GM23338 (cell line): ENCODE results near the gene HNRNPC. TPM values are rescaled to one million over a fixed set of nuclear protein-coding genes. Genes with fewer than 3 reads are reported as not detected.

ENCODE experiments used
- ATAC-seq: fragments of 200-7000 bp; cut with Tn5 transposase; 3 replicates; pipeline ENCODE4 v1.9.1; 2020
- DNase-seq: peaks from one replicate; pipeline ENCODE4 v3.0.0-alpha.2; 2015; ENCODE audit warnings: low spot score
- H2AFZ ChIP-seq: fragments of 200-600 bp; sonication (generic); 2 replicates; pipeline ENCODE4 v1.8.0; 2016; ENCODE audit warnings: antibody characterized with exemption, mild to moderate bottlenecking, moderate library complexity
- H3F3A ChIP-seq: fragments of 200-600 bp; sonication (generic); replicated peaks from 2 replicates; pipeline ENCODE4 v1.8.0; 2017; ENCODE audit warnings: antibody characterized with exemption, mixed run types, low read depth
- H3K27ac ChIP-seq: fragments of 200-600 bp; sonication (generic); 2 replicates; pipeline ENCODE4 v1.6.1; 2016; ENCODE audit warnings: low read depth
- H3K27me3 ChIP-seq: fragments of 200-600 bp; sonication (generic); 2 replicates; pipeline ENCODE4 v1.8.0; 2016; ENCODE audit warnings: mild to moderate bottlenecking, mixed run types, moderate library complexity; ENCODE audit not compliant: insufficient read depth
- H3K36me3 ChIP-seq: fragments of 200-600 bp; sonication (generic); 2 replicates; pipeline ENCODE4 v1.8.0; 2016; ENCODE audit warnings: mild to moderate bottlenecking; ENCODE audit not compliant: insufficient read depth
- H3K4me1 ChIP-seq: fragments of 200-600 bp; sonication (generic); 2 replicates; pipeline ENCODE4 v1.8.0; 2016; ENCODE audit warnings: mild to moderate bottlenecking, moderate library complexity; ENCODE audit not compliant: insufficient read depth
- H3K4me2 ChIP-seq: fragments of 200-600 bp; sonication (generic); 2 replicates; pipeline ENCODE4 v1.7.1; 2017; ENCODE audit warnings: mixed run types
- H3K4me3 ChIP-seq: fragments of 200-600 bp; sonication (generic); 2 replicates; pipeline ENCODE4 v1.6.1; 2016; ENCODE audit warnings: mixed run types
- H3K79me2 ChIP-seq: fragments of 200-600 bp; sonication (generic); replicated peaks from 2 replicates; pipeline ENCODE4 v1.8.0; 2017; ENCODE audit warnings: mild to moderate bottlenecking; ENCODE audit not compliant: insufficient read depth
- H3K9me2 ChIP-seq: fragments of 200-600 bp; sonication (generic); 2 replicates; pipeline ENCODE4 v1.8.0; 2017; ENCODE audit not compliant: insufficient read depth
- H4K20me1 ChIP-seq: fragments of 200-600 bp; sonication (generic); replicated peaks from 2 replicates; pipeline ENCODE4 v1.8.0; 2017; ENCODE audit warnings: mild to moderate bottlenecking; ENCODE audit not compliant: insufficient read depth
- H3K27ac Mint-ChIP-seq: 2 replicates; pipeline ENCODE4 v1.8.0; 2020; ENCODE audit warnings: inconsistent platforms, mild to moderate bottlenecking, moderate library complexity, mixed read lengths
- H3K27me3 Mint-ChIP-seq: 3 replicates; pipeline ENCODE4 v1.8.0; 2022; ENCODE audit warnings: low read depth, mild to moderate bottlenecking, moderate library complexity, mixed read lengths, inconsistent platforms; ENCODE audit not compliant: insufficient read depth, poor library complexity
- H3K36me3 Mint-ChIP-seq: 3 replicates; pipeline ENCODE4 v1.8.0; 2021; ENCODE audit warnings: low read depth, mild to moderate bottlenecking, inconsistent platforms, moderate library complexity, mixed read lengths
- H3K4me1 Mint-ChIP-seq: 3 replicates; pipeline ENCODE4 v1.8.0; 2020; ENCODE audit warnings: mild to moderate bottlenecking, inconsistent platforms, mixed read lengths
- H3K4me3 Mint-ChIP-seq: 3 replicates; pipeline ENCODE4 v1.8.0; 2021; ENCODE audit warnings: moderate library complexity, mild to moderate bottlenecking, inconsistent platforms, mixed read lengths
- H3K9me3 Mint-ChIP-seq: 3 replicates; pipeline ENCODE4 v1.8.0; 2020; ENCODE audit warnings: moderate library complexity, mild to moderate bottlenecking, inconsistent platforms, mixed read lengths
- CREB1 ChIP-seq: fragments of 250-450 bp; sonication (Bioruptor Pico); IDR thresholded peaks from 2 replicates; pipeline ENCODE4 v1.5.0; 2020; ENCODE audit warnings: low read depth, mild to moderate bottlenecking, moderate library complexity
- ETS1 ChIP-seq: IDR thresholded peaks from 2 replicates; pipeline ENCODE4 v1.6.1; 2016; ENCODE audit warnings: antibody characterized with exemption
- EZH2 ChIP-seq: fragments of 200-600 bp; sonication (generic); IDR thresholded peaks from one replicate; pipeline ENCODE4 v1.8.0; 2017; ENCODE audit warnings: antibody characterized with exemption, mild to moderate bottlenecking, low read depth; ENCODE audit not compliant: unreplicated experiment
- EZH2phosphoT487 ChIP-seq: fragments of 200-600 bp; sonication (generic); IDR thresholded peaks from one replicate; pipeline ENCODE4 v1.8.1; 2018; ENCODE audit warnings: antibody characterized with exemption; ENCODE audit not compliant: unreplicated experiment
- JUNB ChIP-seq: IDR thresholded peaks from one replicate; pipeline ENCODE4 v1.6.1; 2016; ENCODE audit warnings: antibody characterized with exemption; ENCODE audit not compliant: unreplicated experiment
- POLR2AphosphoS5 ChIP-seq: IDR thresholded peaks from 2 replicates; pipeline ENCODE4 v1.6.1; 2016; ENCODE audit warnings: antibody characterized with exemption, low read depth
- REST ChIP-seq: IDR thresholded peaks from one replicate; pipeline ENCODE4 v1.6.1; 2018; ENCODE audit warnings: antibody characterized with exemption; ENCODE audit not compliant: unreplicated experiment
- STAT1 ChIP-seq: IDR thresholded peaks from one replicate; pipeline ENCODE4 v1.6.1; 2016; ENCODE audit warnings: antibody characterized with exemption; ENCODE audit not compliant: unreplicated experiment
- ZNF114 ChIP-seq: fragments of 250-450 bp; sonication (Bioruptor Pico); IDR thresholded peaks from 2 replicates; pipeline ENCODE4 v1.5.0; 2020; ENCODE audit warnings: mild to moderate bottlenecking, moderate library complexity
- ZNF331 ChIP-seq: fragments of 250-450 bp; sonication (Bioruptor Pico); IDR thresholded peaks from 2 replicates; pipeline ENCODE4 v1.5.0; 2020; ENCODE audit warnings: low read depth, mild to moderate bottlenecking, moderate library complexity
- polyA plus RNA-seq: library from polyadenylated mRNA; unstranded; fragments of >200 nt; fragmentation: Nextera tagmentation; extraction: Ambion mirVana; gene quantifications from 2 replicates; pipeline ENCODE4 v1.2.1, GENCODE V29; 2016
- total RNA-seq: library from RNA; depleted of rRNA; stranded (reverse); fragments of >200 nt; shearing (Covaris generic); gene quantifications from 2 replicates; pipeline ENCODE4 v1.2.3, GENCODE V29; 2014
- TF ChIP-seq, protein P1 (sequence below), 2 experiments: fragments of 200-600 bp in 1 of 2; sonication (generic) in 1 of 2; conservative IDR thresholded peaks; 2 replicates each; pipeline versions ENCODE4 v1.5.1 to v1.6.1; 2016 to 2017; ENCODE audit warnings: antibody characterized with exemption in 2 of 2, low read depth in 2 of 2, mild to moderate bottlenecking in 2 of 2, moderate library complexity in 1 of 2

Gene HNRNPC
- total and polyA plus RNA-seq, 2 experiments from 2014 or later, result 1,259 to 1,296 TPM

GRCh38 chr14:21238823-21239518 lies 30.3 kb downstream of the HNRNPC start:
- no peaks in the 10 kb centered on the region for H3K9me2 ChIP-seq
- Mint-ChIP-seq H3K36me3 (peaks cover 81% of the 10 kb centered on the region), H3K4me1 (peaks cover 42% of the 10 kb centered on the region), H3K27ac (0 out of 2 replicates have a peak overlapping the region, but pooled peaks have one; percentile 48), H3K27me3 (peaks cover 20% of the 10 kb centered on the region), H3K9me3 (no peaks in the 10 kb centered on the region), H3K4me3 (no peak overlapping the region)
- peaks cover 46% of the 10 kb centered on the region for H3F3A ChIP-seq
- H3K4me2 ChIP-seq, result no peak overlapping the region
- no peak for ATAC-seq
- no peak for DNase-seq
- H4K20me1 ChIP-seq, result peaks cover 96% of the 10 kb centered on the region
- H3K79me2 ChIP-seq, result peaks cover 100% of the 10 kb centered on the region
- no peaks in the 10 kb centered on the region for H3K27me3 ChIP-seq
- H3K27ac ChIP-seq, result peak overlapping the region; percentile 64
- TF ChIP-seq REST (no peak), CREB1 (CRISPR knock-in tag) (no peak), EZH2 (no peak), ETS1 (no peak), EZH2phosphoT487 (no peak), ZNF331 (CRISPR knock-in tag) (no peak), JUNB (no peak), ZNF114 (no peak), POLR2AphosphoS5 (no peak), STAT1 (no peak)
- TF ChIP-seq, protein P1, sequence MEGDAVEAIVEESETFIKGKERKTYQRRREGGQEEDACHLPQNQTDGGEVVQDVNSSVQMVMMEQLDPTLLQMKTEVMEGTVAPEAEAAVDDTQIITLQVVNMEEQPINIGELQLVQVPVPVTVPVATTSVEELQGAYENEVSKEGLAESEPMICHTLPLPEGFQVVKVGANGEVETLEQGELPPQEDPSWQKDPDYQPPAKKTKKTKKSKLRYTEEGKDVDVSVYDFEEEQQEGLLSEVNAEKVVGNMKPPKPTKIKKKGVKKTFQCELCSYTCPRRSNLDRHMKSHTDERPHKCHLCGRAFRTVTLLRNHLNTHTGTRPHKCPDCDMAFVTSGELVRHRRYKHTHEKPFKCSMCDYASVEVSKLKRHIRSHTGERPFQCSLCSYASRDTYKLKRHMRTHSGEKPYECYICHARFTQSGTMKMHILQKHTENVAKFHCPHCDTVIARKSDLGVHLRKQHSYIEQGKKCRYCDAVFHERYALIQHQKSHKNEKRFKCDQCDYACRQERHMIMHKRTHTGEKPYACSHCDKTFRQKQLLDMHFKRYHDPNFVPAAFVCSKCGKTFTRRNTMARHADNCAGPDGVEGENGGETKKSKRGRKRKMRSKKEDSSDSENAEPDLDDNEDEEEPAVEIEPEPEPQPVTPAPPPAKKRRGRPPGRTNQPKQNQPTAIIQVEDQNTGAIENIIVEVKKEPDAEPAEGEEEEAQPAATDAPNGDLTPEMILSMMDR (conservative IDR thresholded peaks at IDR 0.05; ENCODE audit: low read depth in 2 of 2), result no peak
- H2AFZ ChIP-seq, result no peak overlapping the region
- H3K4me3 ChIP-seq, result no peak overlapping the region
- H3K36me3 ChIP-seq, result peaks cover 57% of the 10 kb centered on the region
- H3K4me1 ChIP-seq, result peaks cover 19% of the 10 kb centered on the region; the same call in 1 of the 2 replicates
